ENCODE results near the gene CCDC187. TPM values are rescaled to one million over a fixed set of nuclear protein-coding genes. Genes with fewer than 3 reads are reported as not detected.

Gene CCDC187
- total and polyA plus RNA-seq, 2 of the 13 experiments (the other 11 are each of a cell fraction or from before 2014, with no cell fraction given) = 0.03 to 0.13 TPM

DNA sequence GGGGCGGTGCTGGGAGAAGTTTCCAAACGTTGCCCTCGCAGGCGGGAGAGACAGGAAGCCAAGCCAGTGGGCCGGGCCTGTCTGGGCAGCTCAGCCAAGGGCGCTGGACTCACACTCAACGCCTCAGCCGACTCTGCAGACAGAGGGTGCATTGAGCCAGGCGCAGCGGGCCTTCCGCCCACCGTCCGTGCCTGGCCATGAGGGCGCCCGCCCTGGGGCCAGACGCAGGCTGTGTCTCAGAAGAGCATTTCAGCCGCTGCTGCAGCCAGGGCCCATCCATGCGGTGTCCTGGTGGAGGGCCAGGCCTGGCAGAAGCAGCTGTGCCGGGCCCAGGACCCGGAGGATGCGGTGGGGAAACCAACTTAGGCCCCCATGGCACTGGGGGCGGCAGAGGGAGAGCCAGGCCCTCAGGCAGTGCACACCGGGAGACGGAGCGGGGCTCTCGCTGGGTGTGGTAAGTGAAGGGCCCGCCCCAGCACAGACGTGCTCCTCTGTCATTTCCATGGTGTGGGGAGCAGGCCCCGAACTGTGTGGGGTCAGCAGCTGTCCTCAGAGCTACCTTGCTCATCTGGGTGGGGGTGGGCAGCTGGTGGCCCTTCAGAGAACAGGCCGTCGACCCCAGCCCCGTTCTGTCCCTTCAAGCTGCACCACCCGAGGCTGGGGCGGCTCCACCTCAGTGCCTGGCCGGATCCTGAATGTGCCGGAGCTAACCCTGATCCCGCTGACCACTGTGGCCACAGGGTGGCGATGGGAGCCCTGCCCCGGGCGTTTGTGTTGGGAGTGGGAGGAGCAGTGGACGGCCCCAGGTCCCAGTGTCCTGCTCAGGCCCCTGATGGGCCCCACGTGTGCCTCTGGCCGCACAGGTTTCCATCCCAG is 41.6 kb upstream of the CCDC187 start (continued):
- peak; percentile 47; the same call in 1 of the 2 replicates for TF ChIP-seq KLF15 (CRISPR knock-in tag; IDR thresholded peaks at IDR 0.05; ENCODE audit: borderline replicate concordance)
- no peak for TF ChIP-seq ARID3A (IDR thresholded peaks at IDR 0.05; ENCODE audit: low read depth, low read length)
- peak; percentile 65 for TF ChIP-seq GATAD1 (CRISPR knock-in tag; IDR thresholded peaks at IDR 0.05)
- no peak for TF ChIP-seq ZNF451 (CRISPR knock-in tag; IDR thresholded peaks at IDR 0.05)
- TF ChIP-seq ZBTB1 (CRISPR knock-in tag; IDR thresholded peaks at IDR 0.05; ENCODE audit: borderline replicate concordance) = no peak
- 0 out of 2 replicates have a peak, but pooled peaks have one; percentile 41 for TF ChIP-seq ZMYM3 (CRISPR knock-in tag; IDR thresholded peaks at IDR 0.05)
- 0 out of 2 replicates have a peak, but pooled peaks have one; percentile 4 for TF ChIP-seq NCOA2 (CRISPR knock-in tag; IDR thresholded peaks at IDR 0.05)
- TF ChIP-seq ATF1 (CRISPR knock-in tag; IDR thresholded peaks at IDR 0.05) = no peak
- peak; percentile 32 for TF ChIP-seq ARNTL (CRISPR knock-in tag; IDR thresholded peaks at IDR 0.05)
- TF ChIP-seq KAT8 (CRISPR knock-in tag; IDR thresholded peaks at IDR 0.05) = peak; percentile 66
- TF ChIP-seq NKX3-1 (CRISPR knock-in tag; IDR thresholded peaks at IDR 0.05) = 0 out of 2 replicates have a peak, but pooled peaks have one; percentile 45
- TF ChIP-seq ZNF180 (CRISPR knock-in tag; IDR thresholded peaks at IDR 0.05; ENCODE audit: borderline replicate concordance, low read depth) = no peak
- TF ChIP-seq U2AF1 (optimal IDR thresholded peaks at IDR 0.05; ENCODE audit: low read depth, low read length) = peak; percentile 32
- TF ChIP-seq ZNF512 (CRISPR knock-in tag; IDR thresholded peaks at IDR 0.05) = no peak
- TF ChIP-seq ZNF136 (CRISPR knock-in tag; IDR thresholded peaks at IDR 0.05; ENCODE audit: low read depth) = 0 out of 2 replicates have a peak, but pooled peaks have one; percentile 63
- no peak for TF ChIP-seq SMARCE1 (IDR thresholded peaks at IDR 0.05; ENCODE audit: borderline replicate concordance)
- peak; percentile 63; the same call in 1 of the 2 replicates for TF ChIP-seq ARID4A (CRISPR knock-in tag; IDR thresholded peaks at IDR 0.05; ENCODE audit: borderline replicate concordance)
